AG04450 (cell line): ENCODE measurements around the gene ZEB2. TPM values are rescaled to one million over a fixed set of nuclear protein-coding genes. Genes with fewer than 3 reads are reported as not detected.

Experiments
- CTCF ChIA-PET: fragments of 300-600, 350-600 bp; formaldehyde crosslinking; extraction: SDS; loops from one replicate; lab custom pipeline; 2022; ENCODE audit warnings: antibody characterized with exemption, inconsistent platforms; lab: Charles Lee
- POLR2A ChIA-PET: fragments of 350-600 bp; formaldehyde crosslinking; extraction: SDS; loops from one replicate; lab custom pipeline; 2021; ENCODE audit warnings: antibody characterized with exemption, inconsistent platforms; lab: Yijun Ruan, JAX
- DNase-seq: peaks from one replicate; pipeline ENCODE4 v3.0.0-alpha.2; 2011; ENCODE audit warnings: low read depth, low spot score
- H3K27ac ChIP-seq: one replicate; pipeline ENCODE4 v1.5.1; 2012; ENCODE audit warnings: low read depth, low read length, control low read depth
- H3K27me3 ChIP-seq: one replicate; pipeline ENCODE4 v1.6.0; 2012; ENCODE audit warnings: low read length; ENCODE audit not compliant: control insufficient read depth, insufficient read depth
- H3K4me3 ChIP-seq: 2 replicates; pipeline ENCODE4 v1.5.1; 2011; ENCODE audit warnings: mild to moderate bottlenecking, low read depth, low read length, control low read depth
- H3K9me3 ChIP-seq: 2 replicates; pipeline ENCODE4 v1.5.1; 2012; ENCODE audit warnings: low read length; ENCODE audit not compliant: control insufficient read depth, insufficient read depth
- polyA plus RNA-seq: library from polyadenylated mRNA; depleted of rRNA; stranded (reverse); fragments of >200 nt; gene quantifications from 2 replicates; pipeline ENCODE4 v1.2.3, GENCODE V29; 2011
- TF ChIP-seq, protein P1 (sequence below): IDR thresholded peaks from 2 replicates; pipeline ENCODE4 v1.5.1; 2011; ENCODE audit warnings: low read depth, low read length, control low read depth, inconsistent platforms

Gene ZEB2
- polyA plus RNA-seq, 1 experiment, result 41.7 TPM

DNA sequence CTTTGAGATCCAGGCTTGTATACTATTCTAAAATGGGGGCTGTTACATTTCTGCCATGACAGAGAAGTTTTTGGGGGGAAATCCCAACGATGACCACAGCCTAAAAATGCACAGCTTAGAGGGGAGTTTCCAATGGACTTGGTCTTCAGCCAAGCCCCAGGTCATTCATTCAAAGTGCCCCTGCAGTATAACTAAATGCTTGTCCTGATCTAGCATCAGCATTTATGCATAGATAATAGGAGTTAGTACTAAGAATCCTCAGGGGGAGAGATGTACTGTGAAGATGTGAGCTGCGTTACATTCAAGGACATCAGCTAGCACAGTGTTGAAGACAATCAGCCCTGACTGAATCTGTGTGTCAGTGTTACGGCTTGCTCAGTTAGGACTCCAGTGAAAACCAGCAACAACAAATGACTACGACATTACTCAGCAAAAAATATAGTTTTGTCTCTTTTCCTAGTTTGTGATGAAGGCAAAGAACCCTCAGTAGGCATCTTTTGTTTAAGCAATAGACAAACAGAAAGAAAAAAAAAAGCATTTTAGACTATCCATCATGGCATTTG is 160.9 kb downstream of the ZEB2 start:
- CTCF ChIA-PET, result interaction anchor here (0.7 kb wide), 1 partner anchor 778 kb away, joined by 3 read pairs; no protein-coding TSS in a partner anchor
- POLR2A ChIA-PET, result no interaction called here

DNA sequence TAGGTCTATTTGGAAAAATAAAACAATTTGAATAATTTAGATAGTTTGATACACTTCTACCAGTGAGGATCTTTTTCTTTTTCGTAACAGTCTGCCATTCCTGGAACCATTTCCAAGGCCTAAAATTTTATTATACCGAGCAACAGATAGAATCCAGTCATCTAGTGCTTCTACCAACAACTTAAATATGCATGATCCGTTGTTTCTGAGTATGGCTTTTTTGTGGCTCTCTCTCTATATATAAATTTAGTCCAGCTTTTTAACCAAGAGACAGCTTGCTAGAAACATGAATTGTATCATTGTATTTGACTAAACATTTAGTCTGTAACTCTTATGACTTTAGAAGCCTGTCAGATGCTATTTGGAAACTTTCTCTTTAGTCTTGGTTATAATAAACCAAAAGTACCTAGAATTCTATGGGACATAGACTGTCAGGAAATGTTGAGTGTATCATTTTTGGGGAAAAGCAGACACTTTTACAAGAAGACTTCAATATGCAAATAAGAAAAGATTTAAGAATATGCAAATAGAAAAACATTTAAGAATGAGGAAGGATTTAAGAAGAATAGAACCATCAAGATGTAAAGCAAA is 161.4 kb downstream of the ZEB2 start:
- Histone ChIP-seq H3K9me3 (no peaks in the 10 kb centered on the region), H3K27me3 (no peaks in the 10 kb centered on the region), H3K27ac (no peak overlapping the region), H3K4me3 (no peak overlapping the region)
- CTCF ChIA-PET, result interaction anchor here (0.7 kb wide), 1 partner anchor 777 kb away, joined by 3 read pairs; no protein-coding TSS in a partner anchor
- POLR2A ChIA-PET, result no interaction called here
- DNase-seq, result no peak
- TF ChIP-seq, protein P1, sequence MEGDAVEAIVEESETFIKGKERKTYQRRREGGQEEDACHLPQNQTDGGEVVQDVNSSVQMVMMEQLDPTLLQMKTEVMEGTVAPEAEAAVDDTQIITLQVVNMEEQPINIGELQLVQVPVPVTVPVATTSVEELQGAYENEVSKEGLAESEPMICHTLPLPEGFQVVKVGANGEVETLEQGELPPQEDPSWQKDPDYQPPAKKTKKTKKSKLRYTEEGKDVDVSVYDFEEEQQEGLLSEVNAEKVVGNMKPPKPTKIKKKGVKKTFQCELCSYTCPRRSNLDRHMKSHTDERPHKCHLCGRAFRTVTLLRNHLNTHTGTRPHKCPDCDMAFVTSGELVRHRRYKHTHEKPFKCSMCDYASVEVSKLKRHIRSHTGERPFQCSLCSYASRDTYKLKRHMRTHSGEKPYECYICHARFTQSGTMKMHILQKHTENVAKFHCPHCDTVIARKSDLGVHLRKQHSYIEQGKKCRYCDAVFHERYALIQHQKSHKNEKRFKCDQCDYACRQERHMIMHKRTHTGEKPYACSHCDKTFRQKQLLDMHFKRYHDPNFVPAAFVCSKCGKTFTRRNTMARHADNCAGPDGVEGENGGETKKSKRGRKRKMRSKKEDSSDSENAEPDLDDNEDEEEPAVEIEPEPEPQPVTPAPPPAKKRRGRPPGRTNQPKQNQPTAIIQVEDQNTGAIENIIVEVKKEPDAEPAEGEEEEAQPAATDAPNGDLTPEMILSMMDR, result no peak

More for the DNA sequence above, 160.9 kb downstream of the ZEB2 start:
- TF ChIP-seq, protein P1, result no peak
- H3K27ac ChIP-seq, result peak overlapping the region; percentile 32
- no peak for DNase-seq
- H3K27me3 ChIP-seq, result no peaks in the 10 kb centered on the region
- no peaks in the 10 kb centered on the region for H3K9me3 ChIP-seq
- no peak overlapping the region for H3K4me3 ChIP-seq

DNA sequence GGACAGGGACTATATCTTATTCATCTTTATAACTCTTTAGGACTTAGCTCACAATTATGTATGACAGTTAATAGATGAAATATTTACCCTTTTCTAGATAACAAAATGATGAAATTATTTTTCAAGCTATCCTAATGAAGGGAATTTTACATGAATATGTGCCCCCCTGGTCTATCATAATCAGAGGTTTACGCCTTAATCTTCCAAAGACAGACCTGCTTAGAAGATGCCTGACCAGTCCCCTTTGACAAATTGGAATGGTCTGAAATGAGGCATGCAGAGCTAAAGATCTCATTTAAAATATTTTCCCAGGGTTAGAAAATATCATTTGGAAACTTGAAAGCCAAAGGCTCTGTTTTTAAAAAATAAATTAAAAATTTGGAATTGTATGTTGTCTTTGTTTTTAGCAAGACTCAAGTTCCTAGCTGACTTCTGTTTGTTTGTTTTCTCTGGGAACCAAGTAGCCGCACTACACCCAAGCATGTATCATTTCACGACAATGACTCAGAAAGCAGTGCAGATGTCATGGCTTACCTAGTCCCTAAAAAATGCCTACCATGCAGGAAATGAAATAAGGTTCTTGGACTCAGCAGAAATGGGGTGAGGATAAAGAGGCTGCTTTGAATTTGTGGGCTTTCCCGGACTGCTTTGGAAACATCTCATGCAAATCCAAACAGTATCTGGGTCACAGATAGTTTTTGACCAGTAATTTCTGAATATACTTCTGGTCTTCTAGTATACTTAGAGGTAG is 162.1 kb downstream of the ZEB2 start:
- H3K27me3 ChIP-seq, result no peaks in the 10 kb centered on the region
- peak overlapping the region; percentile 62 for H3K27ac ChIP-seq
- peak; percentile 89 for DNase-seq
- TF ChIP-seq, protein P1, result no peak
- H3K9me3 ChIP-seq, result no peaks in the 10 kb centered on the region
- POLR2A ChIA-PET, result no interaction called here
- H3K4me3 ChIP-seq, result no peak overlapping the region
- CTCF ChIA-PET, result no interaction called here

DNA sequence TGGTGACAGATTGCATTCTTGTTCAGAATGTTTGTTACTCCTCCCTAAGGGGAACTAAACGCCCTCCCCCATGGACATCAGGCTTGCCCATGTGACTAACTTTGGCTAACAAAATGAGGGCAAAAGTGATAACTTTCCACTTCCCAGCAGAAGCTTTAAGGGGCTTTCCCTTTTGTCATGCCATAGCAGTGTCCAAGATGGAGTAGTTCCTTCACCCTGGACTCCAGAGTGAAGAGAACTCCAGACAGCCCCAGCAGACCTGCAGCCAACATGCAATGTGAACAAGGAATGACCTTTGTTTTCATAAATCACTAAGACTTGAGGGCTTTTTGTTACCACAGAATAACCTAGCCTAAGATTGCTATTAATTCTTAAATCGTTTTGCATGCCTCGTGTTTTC is 163.5 kb downstream of the ZEB2 start:
- no peak overlapping the region for H3K27ac ChIP-seq
- no peaks in the 10 kb centered on the region for H3K9me3 ChIP-seq
- no peaks in the 10 kb centered on the region for H3K27me3 ChIP-seq
- CTCF ChIA-PET, result no interaction called here
- H3K4me3 ChIP-seq, result no peak overlapping the region
- POLR2A ChIA-PET, result no interaction called here
- DNase-seq, result no peak
- TF ChIP-seq, protein P1, result no peak

DNA sequence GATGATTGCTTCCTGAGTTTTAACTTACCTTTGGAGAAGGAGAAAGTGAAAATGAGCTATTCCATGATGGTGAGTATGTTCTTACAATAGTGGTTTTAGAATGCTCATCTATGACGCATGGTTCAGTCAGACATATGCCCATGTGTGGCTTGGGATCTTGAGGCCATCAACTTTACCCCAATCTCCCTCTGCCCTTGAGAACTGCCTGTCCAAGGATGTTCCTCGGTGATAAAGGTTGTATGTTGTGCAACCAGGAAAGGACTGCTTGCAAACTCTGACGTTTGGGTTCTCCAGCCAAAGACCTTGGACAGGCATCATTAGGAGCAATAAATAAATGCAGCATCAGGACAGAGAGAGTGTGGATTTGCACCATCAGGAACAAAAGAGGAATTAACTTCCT is 165.0 kb downstream of the ZEB2 start:
- H3K27ac ChIP-seq, result no peak overlapping the region
- ChIA-PET CTCF (no interaction called here), POLR2A (no interaction called here)
- H3K27me3 ChIP-seq, result no peaks in the 10 kb centered on the region
- no peaks in the 10 kb centered on the region for H3K9me3 ChIP-seq
- no peak for DNase-seq
- no peak overlapping the region for H3K4me3 ChIP-seq
- TF ChIP-seq, protein P1, result no peak
